OCI-LY3 (cell line): ENCODE measurements around the gene PLA2G6.
"Not testable (repeated sequence)": the region's sequence is repeated elsewhere in the genome, so short reads cannot be mapped to it uniquely, and the experiment has no call there.

Experiments used
- EZH2phosphoT487 ChIP-seq: fragments of 200-600 bp; shearing (Covaris generic); IDR thresholded peaks from 2 replicates; pipeline ENCODE4 v1.6.1; 2018; ENCODE audit warnings: antibody characterized with exemption, mixed run types, low read depth
- TF ChIP-seq, protein P1 (sequence below): fragments of 200-600, 300-600 bp; sonication (generic); IDR thresholded peaks from 2 replicates; pipeline ENCODE4 v1.5.1; 2014; ENCODE audit warnings: antibody characterized with exemption, low read length, low read depth

DNA sequence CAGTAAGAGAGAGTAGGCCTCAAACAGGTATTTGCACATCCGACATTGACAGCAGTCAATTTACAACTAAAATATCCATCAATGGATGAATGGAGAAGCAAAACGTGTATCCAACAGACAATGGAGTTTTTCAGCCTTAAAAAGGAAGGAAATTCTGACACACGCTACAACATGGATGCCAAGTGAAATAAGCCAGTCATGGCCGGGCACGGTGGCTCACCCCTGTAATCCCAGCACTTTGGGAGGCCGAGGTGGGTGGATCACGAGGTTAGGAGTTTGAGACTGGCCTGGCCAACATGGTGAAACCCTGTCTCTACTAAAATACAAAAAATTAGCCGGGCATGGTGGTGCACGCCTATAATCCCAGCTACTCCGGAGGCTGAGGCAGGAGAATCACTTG is 64.1 kb downstream of the PLA2G6 start:
- TF ChIP-seq, protein P1, sequence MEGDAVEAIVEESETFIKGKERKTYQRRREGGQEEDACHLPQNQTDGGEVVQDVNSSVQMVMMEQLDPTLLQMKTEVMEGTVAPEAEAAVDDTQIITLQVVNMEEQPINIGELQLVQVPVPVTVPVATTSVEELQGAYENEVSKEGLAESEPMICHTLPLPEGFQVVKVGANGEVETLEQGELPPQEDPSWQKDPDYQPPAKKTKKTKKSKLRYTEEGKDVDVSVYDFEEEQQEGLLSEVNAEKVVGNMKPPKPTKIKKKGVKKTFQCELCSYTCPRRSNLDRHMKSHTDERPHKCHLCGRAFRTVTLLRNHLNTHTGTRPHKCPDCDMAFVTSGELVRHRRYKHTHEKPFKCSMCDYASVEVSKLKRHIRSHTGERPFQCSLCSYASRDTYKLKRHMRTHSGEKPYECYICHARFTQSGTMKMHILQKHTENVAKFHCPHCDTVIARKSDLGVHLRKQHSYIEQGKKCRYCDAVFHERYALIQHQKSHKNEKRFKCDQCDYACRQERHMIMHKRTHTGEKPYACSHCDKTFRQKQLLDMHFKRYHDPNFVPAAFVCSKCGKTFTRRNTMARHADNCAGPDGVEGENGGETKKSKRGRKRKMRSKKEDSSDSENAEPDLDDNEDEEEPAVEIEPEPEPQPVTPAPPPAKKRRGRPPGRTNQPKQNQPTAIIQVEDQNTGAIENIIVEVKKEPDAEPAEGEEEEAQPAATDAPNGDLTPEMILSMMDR = not testable (repeated sequence)
- not testable (repeated sequence) for TF ChIP-seq EZH2phosphoT487
